ENCODE results near the gene KRTAP10-9.
"Not testable (repeated sequence)": the region's sequence is repeated elsewhere in the genome, so short reads cannot be mapped to it uniquely, and the experiment has no call there.

The KRTAP10-9 gene

DNA sequence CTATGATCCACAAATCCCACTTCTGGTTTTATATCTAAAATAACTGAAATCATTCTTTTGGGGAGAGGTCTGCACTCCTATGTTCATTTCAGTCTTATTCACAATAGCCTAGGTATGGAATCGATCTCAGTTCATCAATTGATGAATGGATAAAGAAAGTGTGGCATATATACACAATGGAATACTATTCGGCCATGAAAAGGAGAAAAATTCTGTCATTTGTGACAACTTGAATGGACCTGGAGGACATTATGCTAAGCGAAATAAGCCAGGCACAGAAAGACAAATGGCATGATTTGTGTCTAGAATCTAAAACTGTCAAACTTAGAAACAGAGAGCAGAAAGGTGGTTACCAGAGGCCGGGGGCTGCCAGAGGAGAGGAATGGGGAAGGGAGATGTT, 20.4 kb upstream of the KRTAP10-9 start:
- ChIA-PET POLR2A (no interaction called here), CTCF (no interaction called here)
- DNase-seq (ENCODE audit: extremely low spot score) = no peak
- TF ChIP-seq, protein P1, sequence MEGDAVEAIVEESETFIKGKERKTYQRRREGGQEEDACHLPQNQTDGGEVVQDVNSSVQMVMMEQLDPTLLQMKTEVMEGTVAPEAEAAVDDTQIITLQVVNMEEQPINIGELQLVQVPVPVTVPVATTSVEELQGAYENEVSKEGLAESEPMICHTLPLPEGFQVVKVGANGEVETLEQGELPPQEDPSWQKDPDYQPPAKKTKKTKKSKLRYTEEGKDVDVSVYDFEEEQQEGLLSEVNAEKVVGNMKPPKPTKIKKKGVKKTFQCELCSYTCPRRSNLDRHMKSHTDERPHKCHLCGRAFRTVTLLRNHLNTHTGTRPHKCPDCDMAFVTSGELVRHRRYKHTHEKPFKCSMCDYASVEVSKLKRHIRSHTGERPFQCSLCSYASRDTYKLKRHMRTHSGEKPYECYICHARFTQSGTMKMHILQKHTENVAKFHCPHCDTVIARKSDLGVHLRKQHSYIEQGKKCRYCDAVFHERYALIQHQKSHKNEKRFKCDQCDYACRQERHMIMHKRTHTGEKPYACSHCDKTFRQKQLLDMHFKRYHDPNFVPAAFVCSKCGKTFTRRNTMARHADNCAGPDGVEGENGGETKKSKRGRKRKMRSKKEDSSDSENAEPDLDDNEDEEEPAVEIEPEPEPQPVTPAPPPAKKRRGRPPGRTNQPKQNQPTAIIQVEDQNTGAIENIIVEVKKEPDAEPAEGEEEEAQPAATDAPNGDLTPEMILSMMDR (IDR thresholded peaks at IDR 0.05; ENCODE audit: control extremely low read depth, extremely low read depth, low read depth, missing control alignments) = no peak

GRCh38 chr21:44609193-44609592, 17.7 kb upstream of the KRTAP10-9 start:
- TF ChIP-seq, protein P1 (IDR thresholded peaks at IDR 0.05; ENCODE audit: control extremely low read depth, extremely low read depth, low read depth, missing control alignments) = no peak
- ChIA-PET CTCF (no interaction called here), POLR2A (no interaction called here)
- no peak for DNase-seq (ENCODE audit: extremely low spot score)

GRCh38 chr21:44610157-44610843, 16.6 kb upstream of the KRTAP10-9 start:
- CTCF ChIA-PET, POLR2A ChIA-PET: not testable (repeated sequence)

DNA sequence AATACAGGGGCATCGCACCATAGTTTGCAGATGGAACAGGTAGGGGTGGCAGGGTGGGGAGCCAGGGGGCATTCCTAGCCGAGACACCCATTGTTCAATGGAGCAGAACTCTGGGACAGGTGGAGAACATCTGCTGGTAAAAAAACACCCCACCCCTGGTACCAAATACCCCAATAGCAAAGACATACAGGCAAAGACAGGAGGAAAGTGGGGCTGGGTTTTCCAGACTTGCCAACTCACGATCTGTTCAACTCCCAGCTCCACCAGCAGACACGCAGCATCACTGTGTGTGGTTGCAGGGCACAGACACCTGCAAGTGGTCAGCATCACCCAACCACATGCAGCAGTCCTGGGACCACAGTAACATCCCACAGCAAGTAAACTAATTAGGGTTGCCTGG, 15.3 kb upstream of the KRTAP10-9 start:
- DNase-seq (ENCODE audit: extremely low spot score) = no peak
- TF ChIP-seq, protein P1 (IDR thresholded peaks at IDR 0.05; ENCODE audit: control extremely low read depth, extremely low read depth, low read depth, missing control alignments) = no peak
- ChIA-PET POLR2A (no interaction called here), CTCF (no interaction called here)

More at GRCh38 chr21:44610157-44610843, 16.6 kb upstream of the KRTAP10-9 start:
- DNase-seq (ENCODE audit: extremely low spot score) = not testable (repeated sequence)

DNA sequence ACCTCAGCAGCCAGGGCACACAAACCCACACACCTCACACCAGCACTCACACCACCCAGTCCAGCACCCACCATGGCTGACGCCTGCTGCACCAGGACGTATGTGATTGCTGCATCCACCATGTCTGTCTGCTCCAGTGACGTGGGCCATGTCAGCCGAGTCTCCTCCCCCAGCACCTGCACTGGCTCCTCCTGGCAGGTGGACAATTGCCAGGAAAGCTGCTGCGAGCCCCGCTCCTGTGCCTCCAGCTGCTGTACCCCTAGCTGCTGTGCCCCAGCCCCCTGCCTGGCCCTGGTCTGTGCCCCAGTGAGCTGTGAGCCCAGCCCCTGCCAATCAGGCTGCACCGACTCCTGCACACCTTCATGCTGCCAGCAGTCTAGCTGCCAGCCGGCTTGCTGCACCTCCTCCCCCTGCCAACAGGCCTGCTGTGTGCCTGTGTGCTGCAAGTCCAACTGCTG, 14.8 kb upstream of the KRTAP10-9 start, which contains the start of gene KRTAP10-8:
KRTAP10-8 (plus strand) TSS at position 51 of the 458 bp plus-strand sequence; CDS start at position 73, 22 bp downstream.
- DNase-seq (ENCODE audit: extremely low spot score) = no peak
- ChIA-PET CTCF (no interaction called here), POLR2A (no interaction called here)
- TF ChIP-seq, protein P1 (IDR thresholded peaks at IDR 0.05; ENCODE audit: control extremely low read depth, extremely low read depth, low read depth, missing control alignments) = no peak

GRCh38 chr21:44612669-44613229, 14.1 kb upstream of the KRTAP10-9 start:
- TF ChIP-seq, protein P1 (IDR thresholded peaks at IDR 0.05; ENCODE audit: control extremely low read depth, extremely low read depth, low read depth, missing control alignments) = no peak
- CTCF ChIA-PET = no interaction called here
- POLR2A ChIA-PET = no interaction called here
- no peak for DNase-seq (ENCODE audit: extremely low spot score)

- ChIA-PET POLR2A (no interaction called here), CTCF (no interaction called here)
- no peak for DNase-seq (ENCODE audit: extremely low spot score)
- TF ChIP-seq, protein P1 (IDR thresholded peaks at IDR 0.05; ENCODE audit: control extremely low read depth, extremely low read depth, low read depth, missing control alignments) = no peak
Measured at GRCh38 chr21:44613386-44614155, 13.3 kb upstream of the KRTAP10-9 start.

Data from GM10248 (cell line).